OCI-LY3 (cell line): ENCODE data around the gene MED22.

Source experiments
- H2AFZ ChIP-seq: fragments of 200-600, 300-600 bp; shearing (Covaris generic); 2 replicates; pipeline ENCODE4 v1.6.0; 2014; ENCODE audit warnings: antibody characterized with exemption, low read depth, low read length
- H3K27ac ChIP-seq: fragments of 200-600, 300-600 bp; sonication (generic); 2 replicates; pipeline ENCODE4 v1.5.1; 2014; ENCODE audit warnings: mild to moderate bottlenecking, low read length, moderate library complexity, mixed read lengths
- H3K27me3 ChIP-seq: fragments of 200-600, 300-600 bp; sonication (generic); 2 replicates; pipeline ENCODE4 v1.6.1; 2014; ENCODE audit warnings: low read depth, low read length, mixed read lengths
- H3K36me3 ChIP-seq: fragments of 200-600, 300-600 bp; sonication (generic); replicated peaks from 2 replicates; pipeline ENCODE3; 2014; ENCODE audit warnings: low read depth, low read length, mixed read lengths
- H3K4me1 ChIP-seq: fragments of 300-600, 200-600 bp; sonication (generic); 2 replicates; pipeline ENCODE4 v1.6.1; 2014; ENCODE audit warnings: low read length, mixed read lengths
- H3K4me2 ChIP-seq: fragments of 200-600, 300-600 bp; sonication (generic); 2 replicates; pipeline ENCODE4 v1.6.1; 2014; ENCODE audit warnings: low read length, mixed read lengths
- H3K4me3 ChIP-seq: fragments of 300-600, 200-600 bp; sonication (generic); 2 replicates; pipeline ENCODE4 v1.5.1; 2014; ENCODE audit warnings: antibody characterized with exemption, mild to moderate bottlenecking, low read length, moderate library complexity
- H3K79me2 ChIP-seq: fragments of 300-600, 200-600 bp; shearing (Covaris generic); 2 replicates; pipeline ENCODE4 v1.6.1; 2014; ENCODE audit warnings: mild to moderate bottlenecking, low read length, mixed read lengths
- H3K9ac ChIP-seq: fragments of 300-600, 200-600 bp; shearing (Covaris generic); 2 replicates; pipeline ENCODE4 v1.6.0; 2014; ENCODE audit warnings: mild to moderate bottlenecking, low read length, moderate library complexity
- H3K9me3 ChIP-seq: fragments of 200-600, 300-600 bp; shearing (Covaris generic); 2 replicates; pipeline ENCODE4 v1.6.1; 2014; ENCODE audit warnings: low read length, mixed read lengths; ENCODE audit not compliant: insufficient read depth
- H4K20me1 ChIP-seq: fragments of 200-600, 300-600 bp; sonication (generic); 2 replicates; pipeline ENCODE4 v1.6.1; 2016; ENCODE audit warnings: low read length, mixed read lengths; ENCODE audit not compliant: insufficient read depth
- CTCF ChIP-seq: fragments of 200-600, 300-600 bp; sonication (generic); IDR thresholded peaks from 2 replicates; pipeline ENCODE4 v1.5.1; 2014; ENCODE audit warnings: antibody characterized with exemption, low read length, low read depth
- EZH2phosphoT487 ChIP-seq: fragments of 200-600 bp; shearing (Covaris generic); IDR thresholded peaks from 2 replicates; pipeline ENCODE4 v1.6.1; 2018; ENCODE audit warnings: antibody characterized with exemption, mixed run types, low read depth

The MED22 gene

GRCh38 chr9:133348718-133349573 lies 1.0 kb upstream of the MED22 start:
- H3K4me1 ChIP-seq = peaks cover 20% of the 10 kb centered on the region
- peaks cover 42% of the 10 kb centered on the region for H4K20me1 ChIP-seq
- H3K27me3 ChIP-seq = no peaks in the 10 kb centered on the region
- H3K9me3 ChIP-seq = no peaks in the 10 kb centered on the region
- H3K79me2 ChIP-seq = peaks cover 51% of the 10 kb centered on the region
- H2AFZ ChIP-seq = no peak overlapping the region
- H3K36me3 ChIP-seq = peaks cover 74% of the 10 kb centered on the region
- TF ChIP-seq EZH2phosphoT487 (no peak), CTCF (no peak)
- peak overlapping the region; percentile 96 for H3K4me2 ChIP-seq
- H3K4me3 ChIP-seq = peak overlapping the region; percentile 89
- H3K27ac ChIP-seq = peak overlapping the region; percentile 81
- peak overlapping the region; percentile 100 for H3K9ac ChIP-seq

- H3K36me3 ChIP-seq = peaks cover 81% of the 10 kb centered on the region
- TF ChIP-seq EZH2phosphoT487 = no peak
- no peak for TF ChIP-seq CTCF
- H3K27me3 ChIP-seq = no peaks in the 10 kb centered on the region
- H3K9ac ChIP-seq = peak overlapping the region; percentile 100
- no peaks in the 10 kb centered on the region for H3K9me3 ChIP-seq
- peaks cover 42% of the 10 kb centered on the region for H4K20me1 ChIP-seq
- H3K4me2 ChIP-seq = peak overlapping the region; percentile 96
- H3K4me3 ChIP-seq = peak overlapping the region; percentile 89
- peaks cover 51% of the 10 kb centered on the region for H3K79me2 ChIP-seq
- H2AFZ ChIP-seq = no peak overlapping the region
- H3K27ac ChIP-seq = peak overlapping the region; percentile 81
- peaks cover 20% of the 10 kb centered on the region for H3K4me1 ChIP-seq
These were observed 381 bp downstream of the MED22 start for GRCh38 chr9:133347515-133347984.

- peaks cover 76% of the 10 kb centered on the region for H3K36me3 ChIP-seq
- H3K9me3 ChIP-seq = no peaks in the 10 kb centered on the region
- H3K9ac ChIP-seq = peak overlapping the region; percentile 100
- H3K4me1 ChIP-seq = peaks cover 20% of the 10 kb centered on the region
- 0 out of 2 replicates have a peak overlapping the region, but pooled peaks have one; percentile 72 for H3K27ac ChIP-seq
- peaks cover 51% of the 10 kb centered on the region for H3K79me2 ChIP-seq
- peak overlapping the region; percentile 89 for H3K4me3 ChIP-seq
- no peaks in the 10 kb centered on the region for H3K27me3 ChIP-seq
- peak overlapping the region; percentile 96 for H3K4me2 ChIP-seq
- no peak for TF ChIP-seq EZH2phosphoT487
- no peak overlapping the region for H2AFZ ChIP-seq
- peaks cover 29% of the 10 kb centered on the region for H4K20me1 ChIP-seq
These were observed 1.7 kb downstream of the MED22 start for GRCh38 chr9:133346021-133346785.

GRCh38 chr9:133345596-133345995 lies 2.3 kb downstream of the MED22 start:
- Histone ChIP-seq H3K9me3 (no peaks in the 10 kb centered on the region), H3K79me2 (peaks cover 51% of the 10 kb centered on the region), H3K4me2 (no peak overlapping the region), H3K36me3 (peaks cover 75% of the 10 kb centered on the region), H3K9ac (no peak overlapping the region), H3K27ac (no peak overlapping the region), H3K27me3 (no peaks in the 10 kb centered on the region), H2AFZ (no peak overlapping the region), H4K20me1 (peaks cover 25% of the 10 kb centered on the region), H3K4me3 (no peak overlapping the region), H3K4me1 (peaks cover 20% of the 10 kb centered on the region)
- TF ChIP-seq CTCF = no peak
- no peak for TF ChIP-seq EZH2phosphoT487
